GM21515 (cell line): ENCODE measurements around the gene DOCK1.

ENCODE experiments used
- ATAC-seq: cut with Tn5 transposase; IDR thresholded peaks from one replicate; pipeline ENCODE4 v1.9.1; 2021; ENCODE audit not compliant: unreplicated experiment

Gene DOCK1

GRCh38 chr10:127331696-127332095 is 426.5 kb downstream of the DOCK1 start:
- ATAC-seq, result no peak

- no peak for ATAC-seq
Measured at GRCh38 chr10:127332631-127333030, 427.4 kb downstream of the DOCK1 start.

GRCh38 chr10:127337801-127338200 is 432.6 kb downstream of the DOCK1 start:
- no peak for ATAC-seq

GRCh38 chr10:127338399-127339110 is 433.3 kb downstream of the DOCK1 start:
- no peak for ATAC-seq

GRCh38 chr10:127343821-127344220 is 438.6 kb downstream of the DOCK1 start:
- no peak for ATAC-seq

GRCh38 chr10:127344346-127344745 is 439.1 kb downstream of the DOCK1 start:
- no peak for ATAC-seq

GRCh38 chr10:127345231-127345965 is 440.2 kb downstream of the DOCK1 start:
- no peak for ATAC-seq

- no peak for ATAC-seq
Measured at GRCh38 chr10:127346604-127347003, 441.4 kb downstream of the DOCK1 start.

- no peak for ATAC-seq
Measured at GRCh38 chr10:127347202-127347959, 442.2 kb downstream of the DOCK1 start.

GRCh38 chr10:127349737-127350136 is 444.5 kb downstream of the DOCK1 start:
- no peak for ATAC-seq

GRCh38 chr10:127351542-127351941 is 446.3 kb downstream of the DOCK1 start:
- ATAC-seq, result no peak

- no peak for ATAC-seq
Measured at GRCh38 chr10:127353544-127353943, 448.3 kb downstream of the DOCK1 start.

GRCh38 chr10:127354255-127354654 is 449.0 kb downstream of the DOCK1 start:
- ATAC-seq, result no peak

- no peak for ATAC-seq
Measured at GRCh38 chr10:127354992-127355391, 449.8 kb downstream of the DOCK1 start.

GRCh38 chr10:127356360-127356759 is 451.1 kb downstream of the DOCK1 start:
- no peak for ATAC-seq

GRCh38 chr10:127357265-127357664 is 452.0 kb downstream of the DOCK1 start:
- no peak for ATAC-seq

- ATAC-seq, result no peak
Measured at GRCh38 chr10:127358337-127358736, 453.1 kb downstream of the DOCK1 start.

GRCh38 chr10:127364034-127364433 is 458.8 kb downstream of the DOCK1 start:
- no peak for ATAC-seq

- no peak for ATAC-seq
Measured at GRCh38 chr10:127368101-127368500, 462.9 kb downstream of the DOCK1 start.

GRCh38 chr10:127368929-127369328 is 463.7 kb downstream of the DOCK1 start:
- ATAC-seq, result no peak

GRCh38 chr10:127370601-127371000 is 465.4 kb downstream of the DOCK1 start:
- ATAC-seq, result no peak

- ATAC-seq, result no peak
Measured at GRCh38 chr10:127372361-127372760, 467.1 kb downstream of the DOCK1 start.
